Activated CD4-positive, alpha-beta T cell treated with anti-CD3 and anti-CD28 coated beads, Interleukin-10, Interleukin-2, amounts not matched to agents 100 ng/mL and 50 ng/mL, durations not matched to agents 16 hours and 8 hours (primary cell): ENCODE data around the gene SNAPC4.

Experiments used
- DNase-seq: peaks from one replicate; pipeline ENCODE4 v3.0.0-alpha.2; 2020

Gene SNAPC4, protein sequence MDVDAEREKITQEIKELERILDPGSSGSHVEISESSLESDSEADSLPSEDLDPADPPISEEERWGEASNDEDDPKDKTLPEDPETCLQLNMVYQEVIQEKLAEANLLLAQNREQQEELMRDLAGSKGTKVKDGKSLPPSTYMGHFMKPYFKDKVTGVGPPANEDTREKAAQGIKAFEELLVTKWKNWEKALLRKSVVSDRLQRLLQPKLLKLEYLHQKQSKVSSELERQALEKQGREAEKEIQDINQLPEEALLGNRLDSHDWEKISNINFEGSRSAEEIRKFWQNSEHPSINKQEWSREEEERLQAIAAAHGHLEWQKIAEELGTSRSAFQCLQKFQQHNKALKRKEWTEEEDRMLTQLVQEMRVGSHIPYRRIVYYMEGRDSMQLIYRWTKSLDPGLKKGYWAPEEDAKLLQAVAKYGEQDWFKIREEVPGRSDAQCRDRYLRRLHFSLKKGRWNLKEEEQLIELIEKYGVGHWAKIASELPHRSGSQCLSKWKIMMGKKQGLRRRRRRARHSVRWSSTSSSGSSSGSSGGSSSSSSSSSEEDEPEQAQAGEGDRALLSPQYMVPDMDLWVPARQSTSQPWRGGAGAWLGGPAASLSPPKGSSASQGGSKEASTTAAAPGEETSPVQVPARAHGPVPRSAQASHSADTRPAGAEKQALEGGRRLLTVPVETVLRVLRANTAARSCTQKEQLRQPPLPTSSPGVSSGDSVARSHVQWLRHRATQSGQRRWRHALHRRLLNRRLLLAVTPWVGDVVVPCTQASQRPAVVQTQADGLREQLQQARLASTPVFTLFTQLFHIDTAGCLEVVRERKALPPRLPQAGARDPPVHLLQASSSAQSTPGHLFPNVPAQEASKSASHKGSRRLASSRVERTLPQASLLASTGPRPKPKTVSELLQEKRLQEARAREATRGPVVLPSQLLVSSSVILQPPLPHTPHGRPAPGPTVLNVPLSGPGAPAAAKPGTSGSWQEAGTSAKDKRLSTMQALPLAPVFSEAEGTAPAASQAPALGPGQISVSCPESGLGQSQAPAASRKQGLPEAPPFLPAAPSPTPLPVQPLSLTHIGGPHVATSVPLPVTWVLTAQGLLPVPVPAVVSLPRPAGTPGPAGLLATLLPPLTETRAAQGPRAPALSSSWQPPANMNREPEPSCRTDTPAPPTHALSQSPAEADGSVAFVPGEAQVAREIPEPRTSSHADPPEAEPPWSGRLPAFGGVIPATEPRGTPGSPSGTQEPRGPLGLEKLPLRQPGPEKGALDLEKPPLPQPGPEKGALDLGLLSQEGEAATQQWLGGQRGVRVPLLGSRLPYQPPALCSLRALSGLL (N-terminal part only)

DNA sequence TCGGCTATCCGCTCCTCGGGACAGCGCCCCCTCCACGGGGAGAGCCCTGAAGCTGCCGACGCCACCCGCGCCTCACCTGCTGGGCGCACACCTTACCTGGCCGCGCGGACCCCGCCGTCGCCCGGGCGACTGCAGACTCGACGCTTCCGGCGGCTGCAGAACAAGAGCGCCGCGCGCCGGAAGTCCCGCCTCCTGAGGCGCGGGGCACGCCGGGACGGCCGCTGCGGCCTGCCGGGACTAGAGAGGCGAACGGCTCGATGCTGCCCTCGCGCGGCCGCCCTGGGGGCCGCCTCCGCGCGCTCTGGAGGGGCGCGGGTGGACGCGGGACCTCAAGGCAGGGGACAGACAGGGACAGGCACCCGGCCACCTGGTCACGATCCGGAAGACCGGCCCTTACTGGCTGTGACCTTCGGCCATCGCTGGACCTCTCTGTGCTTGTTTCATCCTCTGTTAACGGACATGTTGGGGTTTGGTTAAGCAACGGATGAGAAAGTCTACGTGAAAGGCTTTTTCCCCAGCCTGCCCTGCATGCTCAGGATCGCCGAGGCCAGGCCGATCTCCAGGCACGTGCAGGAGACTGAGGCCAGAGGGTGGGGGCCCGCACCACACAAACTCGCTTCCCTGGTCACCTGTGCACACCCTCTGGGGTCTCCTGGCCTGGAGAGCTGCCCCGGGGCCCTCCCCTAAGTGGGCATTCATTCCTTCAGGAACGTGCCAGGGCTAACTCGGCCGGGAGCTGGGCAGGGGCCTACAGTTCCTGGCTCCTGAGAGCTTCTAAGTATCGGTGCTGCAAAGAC lies at the start of gene SNAPC4:
TSS of gene SNAPC4 (minus strand) at position 133 of the 797 bp plus-strand sequence. CDS start 1,742 bp downstream, outside the sequence.
- DNase-seq: peak; percentile 95

GRCh38 chr9:136448655-136449054 lies 48.7 kb upstream of the SNAPC4 start:
- no peak for DNase-seq

DNA sequence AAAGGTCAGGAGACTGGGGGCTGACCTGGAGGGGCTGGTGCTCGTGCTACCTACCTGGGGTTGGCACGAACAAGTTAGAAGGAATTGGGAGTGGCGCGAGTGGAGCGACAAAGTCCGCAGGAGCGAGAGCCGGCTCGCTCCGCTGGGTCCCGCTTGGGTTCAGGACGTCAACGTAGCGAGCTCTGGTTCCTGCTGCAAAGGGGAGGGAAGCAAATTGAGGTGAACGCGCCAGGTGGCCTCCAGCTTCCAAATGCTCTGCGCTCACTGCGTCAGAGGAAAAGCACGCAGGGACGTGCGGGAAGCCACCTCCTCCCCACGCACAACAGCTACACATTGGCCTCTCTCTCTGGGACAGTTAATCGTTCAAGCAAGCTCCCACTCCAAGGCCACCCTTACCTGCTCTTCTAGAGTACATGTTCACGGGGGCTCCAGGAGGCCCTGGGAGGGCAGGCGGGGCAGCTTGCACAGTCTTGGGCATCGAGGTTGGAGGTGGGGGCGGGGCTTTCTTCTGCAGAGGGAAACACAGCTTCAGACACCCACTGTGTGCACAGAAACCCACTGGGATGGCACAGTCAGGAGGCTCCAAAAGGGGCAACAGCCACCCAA lies 47.3 kb upstream of the SNAPC4 start:
- DNase-seq: no peak

DNA sequence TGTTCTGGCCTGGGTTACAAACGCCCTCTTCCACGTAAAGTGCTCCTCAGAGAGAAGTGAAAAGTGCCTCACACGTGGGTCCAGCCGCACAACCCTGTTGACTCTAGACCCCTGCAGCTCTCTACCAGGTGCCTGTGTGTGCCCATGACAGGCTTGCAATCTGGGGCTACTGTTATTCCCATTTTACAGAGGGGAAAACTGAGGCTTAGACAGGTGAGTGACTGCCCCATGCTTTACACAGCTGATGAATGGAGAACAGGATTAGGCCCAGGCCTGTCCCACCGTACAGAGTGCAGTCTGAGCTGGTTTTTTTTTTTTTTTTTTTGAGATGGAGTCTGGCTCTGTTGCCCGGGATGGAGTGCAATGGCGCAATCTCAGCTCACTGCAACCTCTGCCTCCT lies 45.8 kb upstream of the SNAPC4 start:
- DNase-seq: no peak

- DNase-seq: no peak
Observed at GRCh38 chr9:136444102-136444501, 44.1 kb upstream of the SNAPC4 start.

DNA sequence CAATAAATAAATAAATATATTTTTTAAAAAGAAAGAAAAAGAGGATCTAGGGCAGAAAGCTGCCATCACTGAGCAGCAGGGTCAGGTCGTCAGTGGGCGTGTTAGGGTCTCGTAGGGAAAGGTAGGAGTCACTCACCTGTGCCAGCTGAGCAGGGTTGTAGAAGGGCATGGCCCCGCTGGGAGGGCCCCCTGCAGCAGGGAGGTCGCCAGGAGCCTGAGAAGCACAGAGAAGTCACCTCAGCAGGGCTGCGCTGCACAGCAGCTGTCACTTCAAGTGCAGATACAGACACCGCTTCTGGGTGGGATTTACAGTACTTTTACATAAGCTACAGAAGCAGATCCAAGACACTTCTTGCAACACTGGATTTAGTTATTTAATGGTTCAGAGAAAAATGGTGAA lies 43.7 kb upstream of the SNAPC4 start:
- no peak for DNase-seq

- DNase-seq: no peak
Observed at GRCh38 chr9:136443087-136443486, 43.1 kb upstream of the SNAPC4 start.

GRCh38 chr9:136442265-136442664 lies 42.3 kb upstream of the SNAPC4 start:
- no peak for DNase-seq

DNA sequence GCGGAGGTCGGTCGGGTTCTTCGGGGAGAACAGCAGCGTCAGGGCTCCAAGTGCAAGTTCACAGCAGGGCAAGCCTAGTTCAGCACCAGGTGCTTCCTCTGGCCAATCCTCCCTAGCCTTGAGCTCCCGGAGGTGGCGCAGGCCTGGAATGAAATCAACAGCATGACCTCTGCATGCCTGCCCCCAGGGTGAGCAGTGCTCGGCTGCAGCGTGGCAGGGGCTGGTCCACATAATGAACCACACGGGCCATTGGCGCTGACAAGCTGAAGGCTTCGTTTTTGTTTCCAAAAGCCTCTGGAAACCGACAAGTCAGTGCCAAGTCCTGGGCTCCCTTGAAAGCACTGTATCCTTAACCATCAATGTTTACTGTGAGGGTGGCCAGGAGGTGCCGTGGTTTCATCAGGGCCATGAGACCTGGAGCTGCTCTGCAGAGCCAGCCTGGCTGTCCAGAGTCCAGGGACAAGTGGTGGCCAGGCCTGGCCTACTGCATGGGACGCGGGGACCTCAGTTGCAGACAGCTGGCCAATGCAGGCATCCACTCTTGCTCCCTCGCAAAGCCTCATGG lies 41.8 kb upstream of the SNAPC4 start:
- no peak for DNase-seq

DNA sequence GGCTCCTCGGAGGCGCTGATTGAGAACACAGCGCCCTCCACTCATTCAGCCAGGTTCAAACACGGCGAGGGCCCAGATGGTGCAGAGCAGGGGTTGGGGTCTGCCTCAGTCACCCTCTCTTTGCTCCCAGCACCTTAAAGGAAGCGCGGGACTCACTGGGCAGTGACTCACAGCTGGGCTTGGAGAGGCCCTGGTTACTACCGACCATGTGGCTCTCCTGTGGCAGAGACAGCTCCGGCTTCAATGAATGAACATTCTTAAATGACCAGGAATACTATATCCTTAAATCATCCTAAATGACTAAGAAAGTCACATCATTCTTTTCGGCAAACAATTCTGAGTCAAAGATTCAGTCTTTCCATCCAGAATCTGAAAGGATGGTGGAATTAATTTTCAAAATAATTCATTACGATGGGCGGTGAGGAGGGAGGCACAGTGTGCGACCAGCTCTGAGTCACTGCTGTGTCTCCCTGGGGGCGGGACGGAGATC lies 41.3 kb upstream of the SNAPC4 start:
- no peak for DNase-seq

- DNase-seq: peak; percentile 87
Observed at GRCh38 chr9:136439481-136440408, 39.8 kb upstream of the SNAPC4 start, which contains the start of gene INPP5E. TSS of gene INPP5E (minus strand) at chr9:136439845. CDS start at chr9:136439419, 426 bp downstream.

DNA sequence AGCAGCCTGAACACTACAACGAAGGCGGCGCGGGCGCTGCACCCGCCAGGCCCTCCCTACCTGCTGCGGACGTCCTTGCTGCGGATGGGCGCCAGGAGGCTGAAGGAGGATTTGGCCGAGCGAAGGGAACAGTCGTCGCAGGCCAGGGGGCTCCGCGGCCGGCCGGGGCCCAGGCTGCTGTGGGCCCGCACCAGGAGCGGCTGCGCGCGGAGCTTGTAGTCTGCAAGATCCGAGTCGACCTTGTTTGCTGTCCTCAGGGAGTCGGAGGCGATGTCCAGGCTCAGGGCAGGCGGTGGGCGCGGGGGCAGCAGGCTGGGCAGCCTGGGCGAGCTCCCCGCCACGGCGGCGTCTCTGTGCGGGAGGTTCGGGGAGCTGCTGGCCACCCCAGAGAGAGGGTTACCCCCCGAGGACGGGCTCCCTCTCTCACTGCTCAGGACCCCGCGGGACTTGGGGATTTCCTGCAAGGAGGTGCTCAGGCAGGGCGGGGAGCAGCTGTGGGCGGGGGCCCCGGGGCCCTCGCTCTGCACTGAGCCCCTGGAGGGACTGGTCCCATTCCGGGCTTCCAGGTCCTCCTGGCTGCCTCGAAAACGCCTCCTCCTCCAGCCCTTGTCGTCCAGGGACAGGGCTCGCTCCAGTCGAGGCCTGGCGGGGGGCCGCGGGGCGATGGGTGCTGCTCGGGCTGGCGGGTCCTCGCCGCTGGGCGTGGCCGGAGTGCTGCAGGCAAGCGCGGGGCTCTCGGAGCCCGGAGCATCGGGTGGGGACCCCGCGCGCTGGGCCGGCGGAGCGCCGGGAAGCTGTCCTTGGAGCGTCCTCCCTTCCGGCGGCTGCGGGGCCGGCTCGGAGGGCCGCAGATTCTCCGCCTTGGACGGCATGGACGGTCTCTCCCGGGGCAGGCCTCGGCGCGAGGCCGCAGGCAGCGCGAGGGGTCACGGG lies 38.8 kb upstream of the SNAPC4 start:
- DNase-seq: peak; percentile 72

DNA sequence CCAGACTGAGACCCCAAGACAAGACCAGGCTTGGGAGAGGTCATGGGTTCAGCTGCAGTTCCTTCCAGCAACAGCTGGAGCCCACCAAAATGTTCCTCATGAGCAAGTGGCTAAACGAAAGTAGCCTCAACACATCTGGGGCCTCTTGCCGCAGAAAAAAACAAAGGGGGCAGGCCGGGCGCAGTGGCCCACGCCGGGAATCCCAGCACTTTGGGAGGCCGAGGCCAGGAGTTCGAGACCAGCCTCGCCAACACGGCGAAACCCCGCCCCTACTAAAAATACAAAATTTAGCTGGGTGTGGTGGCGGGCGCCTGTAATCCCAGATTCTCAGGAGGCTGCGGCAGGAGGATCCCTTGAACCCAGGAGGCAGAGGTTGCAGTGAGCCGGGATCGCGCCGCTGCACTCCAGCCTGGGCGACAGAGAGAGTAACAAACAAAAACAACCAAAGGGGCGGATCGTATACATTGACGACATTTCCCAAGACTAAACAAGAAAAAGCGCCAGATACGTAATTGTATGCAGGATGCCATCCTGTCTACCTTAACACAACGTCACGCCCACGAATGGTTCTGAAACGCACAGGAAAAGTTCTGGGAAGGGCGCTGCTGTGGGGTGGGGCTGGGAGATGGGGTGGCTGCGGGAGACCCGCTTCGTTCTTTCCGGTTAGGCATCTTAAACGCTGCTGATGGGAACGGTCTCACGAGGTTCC lies 38.0 kb upstream of the SNAPC4 start:
- peak; percentile 13 for DNase-seq

DNA sequence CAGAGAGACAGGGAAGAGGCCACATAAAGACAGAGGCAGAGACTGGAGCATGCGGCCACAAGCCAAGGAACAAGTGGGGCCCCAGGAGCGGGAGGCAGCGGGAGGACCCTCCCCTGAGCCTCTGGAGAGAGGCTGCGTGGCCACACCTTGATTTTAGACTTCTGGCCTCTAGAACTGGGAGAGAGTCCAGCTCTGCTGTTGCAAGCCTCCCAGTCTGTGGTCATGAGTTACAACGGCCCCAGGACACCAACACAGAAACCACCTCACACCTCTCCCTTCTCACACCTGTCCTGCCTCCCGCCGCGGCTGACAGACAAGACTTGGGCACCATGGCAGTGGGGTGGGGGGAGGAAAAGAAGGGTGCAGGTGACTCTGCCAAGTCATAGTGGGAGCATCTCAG lies 37.5 kb upstream of the SNAPC4 start:
- no peak for DNase-seq

- no peak for DNase-seq
Observed at GRCh38 chr9:136436055-136436634, 36.2 kb upstream of the SNAPC4 start.

DNA sequence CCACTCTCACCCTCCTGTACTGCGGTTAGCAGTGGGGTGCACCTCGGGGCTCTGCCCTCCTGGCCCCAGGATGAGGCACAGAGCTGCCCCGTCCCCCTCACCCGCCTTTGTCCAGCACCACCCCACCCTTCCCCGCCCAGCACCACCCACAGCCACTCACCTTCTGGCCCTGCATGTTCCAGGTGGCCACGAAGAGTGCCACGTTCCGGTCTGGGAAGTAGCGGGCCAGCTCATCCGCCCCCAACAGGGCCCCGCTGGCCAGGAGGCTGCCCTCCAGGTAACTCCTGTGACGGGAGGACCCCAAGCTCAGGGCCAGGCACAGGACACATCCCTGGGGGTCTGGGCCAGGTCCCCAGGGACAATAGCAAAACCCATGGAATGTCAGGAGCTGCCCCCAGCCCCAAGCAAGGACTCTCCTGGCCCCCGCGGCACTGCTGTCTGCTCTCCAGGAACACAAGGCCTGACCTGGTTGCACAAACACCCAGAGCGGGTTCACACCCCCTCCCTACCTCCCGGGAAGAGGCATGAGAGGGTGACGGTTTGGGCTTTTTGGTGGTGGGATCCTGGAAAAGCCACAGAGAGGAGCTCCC lies 34.7 kb upstream of the SNAPC4 start:
- no peak for DNase-seq
